ENCODE measurements around the gene GOSR2. TPM values are rescaled to one million over a fixed set of nuclear protein-coding genes. Genes with fewer than 3 reads are reported as not detected.

GOSR2 gene
- total and polyA plus RNA-seq, 2 donors (not counting 3 experiments of a cell fraction or from before 2014, with no cell fraction given): 48.6 to 54.7 TPM

DNA sequence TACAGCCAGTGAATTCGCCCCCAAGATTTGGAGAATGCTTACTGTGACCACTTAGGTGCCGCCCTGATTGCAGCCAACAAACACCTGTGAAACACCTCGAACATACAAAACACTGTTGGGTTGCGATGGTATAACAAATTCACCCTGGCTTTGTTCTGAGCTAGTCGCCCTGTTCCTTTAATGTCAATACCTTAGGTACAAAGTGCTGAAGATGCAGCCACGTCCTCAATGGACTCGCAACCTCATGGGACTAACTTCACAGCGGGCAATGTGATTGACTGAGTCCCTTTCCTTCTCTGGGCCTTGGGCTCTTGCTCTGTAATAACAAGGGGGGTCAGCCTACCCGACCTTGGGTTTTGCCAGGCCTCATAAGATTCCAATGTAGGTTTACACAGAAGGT is 28.9 kb upstream of the GOSR2 start:
- intact Hi-C loops (cut with micrococcal nuclease) (no loop called here), dilution Hi-C loops (cut with MboI; ENCODE audit: extremely low pct_ligation_motif_present, low sequenced_read_pairs) (no loop called here)
- BruUV-seq (replicated peaks): no TSS peak
- no peaks in the 10 kb centered on the region for H3K79me2 ChIP-seq (ENCODE audit: control insufficient read depth, insufficient read depth, low read length)
- no peak overlapping the region for H3K4me2 ChIP-seq (ENCODE audit: insufficient read depth, low read length)
- ChIA-PET CTCF (no interaction called here), POLR2A (no interaction called here)
- H3K27me3 ChIP-seq (ENCODE audit: control insufficient read depth in 2 of 2, insufficient read depth in 2 of 2, low read length in 2 of 2): peaks cover 7 to 10% of the 10 kb centered on the region in 2 experiments
- no peak overlapping the region for H3K27ac ChIP-seq (ENCODE audit: insufficient read depth, low read depth, low read length)
- H3K9me1 ChIP-seq (replicated peaks; ENCODE audit: control insufficient read depth, extremely low read depth, insufficient read depth, low read length): no peaks in the 10 kb centered on the region
- FAIRE-seq: no peak
- no peak overlapping the region for H3K9ac ChIP-seq (replicated peaks; ENCODE audit: extremely low read depth, insufficient read depth, low read length)
- H3K4me3 ChIP-seq (replicated peaks in 1 of 3; ENCODE audit: insufficient read depth in 1 of 3, low read depth in 1 of 3, low read length in 3 of 3): no peak overlapping the region
- H4K20me1 ChIP-seq (replicated peaks; ENCODE audit: control insufficient read depth, extremely low read depth, insufficient read depth, low read length): no peaks in the 10 kb centered on the region
- TF ChIP-seq EZH2 (IDR thresholded peaks at IDR 0.05; ENCODE audit: borderline replicate concordance, low read depth, low read length, severe bottlenecking): no peak
- no peak for DNase-seq (ENCODE audit: low read depth, low spot score)
- H3K36me3 ChIP-seq (ENCODE audit: control insufficient read depth in 2 of 2, extremely low read depth in 1 of 2, insufficient read depth in 2 of 2, low read length in 2 of 2): no peaks in the 10 kb centered on the region
- H3K4me1 ChIP-seq (ENCODE audit: control insufficient read depth, extremely low read depth, insufficient read depth, low read length): no peaks in the 10 kb centered on the region
- H2AFZ ChIP-seq (ENCODE audit: low read depth, low read length): no peak overlapping the region
- H3K9me3 ChIP-seq (replicated peaks; ENCODE audit: control insufficient read depth, insufficient read depth, low read length): no peaks in the 10 kb centered on the region

DNA sequence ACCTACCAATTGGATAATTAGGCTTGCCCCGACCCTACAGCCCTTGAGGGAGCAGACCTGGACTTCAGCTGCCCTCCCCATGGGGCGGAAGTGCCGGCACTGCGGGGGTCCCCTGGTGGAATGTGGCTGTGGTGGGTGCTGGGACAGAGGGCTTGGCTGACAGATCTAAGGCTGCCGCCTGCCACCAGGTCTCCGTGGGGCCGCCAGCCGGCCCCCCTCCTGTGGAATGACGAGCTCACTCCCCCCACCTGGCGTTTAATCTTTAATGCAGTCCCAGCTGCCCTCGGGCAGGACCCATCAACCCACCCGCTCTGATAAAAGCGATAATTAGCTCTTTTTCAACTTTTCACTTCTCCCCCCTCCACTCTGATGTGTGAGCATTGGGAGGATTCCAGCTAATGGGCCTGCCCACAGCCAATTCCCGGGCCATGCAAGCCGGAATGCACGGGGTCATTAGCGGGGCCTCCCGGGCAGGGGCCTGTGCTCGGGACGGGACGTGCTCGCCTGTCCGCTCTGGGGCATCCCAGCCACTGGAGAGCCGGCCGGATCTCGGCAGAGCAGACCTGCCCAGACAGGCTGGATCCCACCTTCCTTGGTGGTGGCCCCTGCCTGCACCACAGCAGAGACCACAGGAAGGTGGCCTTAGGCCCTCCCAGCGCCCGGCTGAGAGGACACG is 28.3 kb upstream of the GOSR2 start:
- Histone ChIP-seq H3K4me3 (replicated peaks in 1 of 3; ENCODE audit: insufficient read depth in 1 of 3, low read depth in 1 of 3, low read length in 3 of 3) (no peak overlapping the region), H3K9ac (replicated peaks; ENCODE audit: extremely low read depth, insufficient read depth, low read length) (no peak overlapping the region), H3K27ac (ENCODE audit: insufficient read depth, low read depth, low read length) (no peak overlapping the region), H3K27me3 (ENCODE audit: control insufficient read depth in 2 of 2, insufficient read depth in 2 of 2, low read length in 2 of 2) (peaks cover 5 to 10% of the 10 kb centered on the region in 2 experiments), H3K9me3 (replicated peaks; ENCODE audit: control insufficient read depth, insufficient read depth, low read length) (no peaks in the 10 kb centered on the region), H2AFZ (ENCODE audit: low read depth, low read length) (no peak overlapping the region), H3K4me2 (ENCODE audit: insufficient read depth, low read length) (no peak overlapping the region), H3K4me1 (ENCODE audit: control insufficient read depth, extremely low read depth, insufficient read depth, low read length) (no peaks in the 10 kb centered on the region), H4K20me1 (replicated peaks; ENCODE audit: control insufficient read depth, extremely low read depth, insufficient read depth, low read length) (no peaks in the 10 kb centered on the region), H3K79me2 (ENCODE audit: control insufficient read depth, insufficient read depth, low read length) (no peaks in the 10 kb centered on the region), H3K9me1 (replicated peaks; ENCODE audit: control insufficient read depth, extremely low read depth, insufficient read depth, low read length) (no peaks in the 10 kb centered on the region), H3K36me3 (ENCODE audit: control insufficient read depth in 2 of 2, extremely low read depth in 1 of 2, insufficient read depth in 2 of 2, low read length in 2 of 2) (no peaks in the 10 kb centered on the region)
- DNase-seq (ENCODE audit: low read depth, low spot score) (no peak), FAIRE-seq (no peak)
- no TSS peak for BruUV-seq (replicated peaks)
- POLR2A ChIA-PET: no interaction called here
- intact Hi-C loops (cut with micrococcal nuclease) (no loop called here), dilution Hi-C loops (cut with MboI; ENCODE audit: extremely low pct_ligation_motif_present, low sequenced_read_pairs) (no loop called here)
- TF ChIP-seq, protein P1, sequence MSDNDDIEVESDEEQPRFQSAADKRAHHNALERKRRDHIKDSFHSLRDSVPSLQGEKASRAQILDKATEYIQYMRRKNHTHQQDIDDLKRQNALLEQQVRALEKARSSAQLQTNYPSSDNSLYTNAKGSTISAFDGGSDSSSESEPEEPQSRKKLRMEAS (IDR thresholded peaks at IDR 0.05; ENCODE audit: insufficient read depth, insufficient read length): no peak
- no peak for TF ChIP-seq MYC (IDR thresholded peaks at IDR 0.05; ENCODE audit: low read depth, low read length)
- no peak for TF ChIP-seq EZH2 (IDR thresholded peaks at IDR 0.05; ENCODE audit: borderline replicate concordance, low read depth, low read length, severe bottlenecking)
- TF ChIP-seq POLR2A (IDR thresholded peaks at IDR 0.05; ENCODE audit: low read depth, low read length): no peak
- TF ChIP-seq GATA2 (IDR thresholded peaks at IDR 0.05; ENCODE audit: insufficient read depth, insufficient read length, low read depth, low read length): no peak
- no peak for TF ChIP-seq FOS (IDR thresholded peaks at IDR 0.05; ENCODE audit: borderline replicate concordance, insufficient read depth, low read length)
- no peak for TF ChIP-seq JUN (IDR thresholded peaks at IDR 0.05; ENCODE audit: borderline replicate concordance, insufficient read depth, insufficient read length, low read depth)
- TF ChIP-seq, protein P2, sequence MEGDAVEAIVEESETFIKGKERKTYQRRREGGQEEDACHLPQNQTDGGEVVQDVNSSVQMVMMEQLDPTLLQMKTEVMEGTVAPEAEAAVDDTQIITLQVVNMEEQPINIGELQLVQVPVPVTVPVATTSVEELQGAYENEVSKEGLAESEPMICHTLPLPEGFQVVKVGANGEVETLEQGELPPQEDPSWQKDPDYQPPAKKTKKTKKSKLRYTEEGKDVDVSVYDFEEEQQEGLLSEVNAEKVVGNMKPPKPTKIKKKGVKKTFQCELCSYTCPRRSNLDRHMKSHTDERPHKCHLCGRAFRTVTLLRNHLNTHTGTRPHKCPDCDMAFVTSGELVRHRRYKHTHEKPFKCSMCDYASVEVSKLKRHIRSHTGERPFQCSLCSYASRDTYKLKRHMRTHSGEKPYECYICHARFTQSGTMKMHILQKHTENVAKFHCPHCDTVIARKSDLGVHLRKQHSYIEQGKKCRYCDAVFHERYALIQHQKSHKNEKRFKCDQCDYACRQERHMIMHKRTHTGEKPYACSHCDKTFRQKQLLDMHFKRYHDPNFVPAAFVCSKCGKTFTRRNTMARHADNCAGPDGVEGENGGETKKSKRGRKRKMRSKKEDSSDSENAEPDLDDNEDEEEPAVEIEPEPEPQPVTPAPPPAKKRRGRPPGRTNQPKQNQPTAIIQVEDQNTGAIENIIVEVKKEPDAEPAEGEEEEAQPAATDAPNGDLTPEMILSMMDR (IDR thresholded peaks at IDR 0.05; ENCODE audit: extremely low read depth in 1 of 2, insufficient read depth in 1 of 2, low read depth in 1 of 2, low read length in 2 of 2): no peak
- TF ChIP-seq POLR2AphosphoS5 (IDR thresholded peaks at IDR 0.05; ENCODE audit: insufficient read depth, low read depth, low read length): no peak
- CTCF ChIA-PET: no interaction called here
